Colon (tissue), 2 donors: ENCODE results near the gene PLAA.
"Not testable (repeated sequence)": the region's sequence is repeated elsewhere in the genome, so short reads cannot be mapped to it uniquely, and the experiment has no call there.

Experiments used
- FAIRE-seq: peaks from 2 replicates; lab custom pipeline; 2012; peaks lifted over from hg19 to GRCh38; lab: Jason Lieb, UNC
- donor health status: control.
- donor health status: control.

The PLAA gene

GRCh38 chr9:26928902-26929495 is 18.0 kb downstream of the PLAA start:
- FAIRE-seq = no peak

GRCh38 chr9:26925609-26926008 is 21.4 kb downstream of the PLAA start:
- no peak for FAIRE-seq

GRCh38 chr9:26919698-26920097 is 27.3 kb downstream of the PLAA start:
- FAIRE-seq = no peak

- FAIRE-seq = no peak
Observed at GRCh38 chr9:26913138-26913668, 33.8 kb downstream of the PLAA start.

- no peak for FAIRE-seq
Observed at GRCh38 chr9:26904671-26905070, 42.4 kb downstream of the PLAA start.

- FAIRE-seq = no peak
Observed at GRCh38 chr9:26904070-26904469, 43.0 kb downstream of the PLAA start.

GRCh38 chr9:26893030-26893676 is 53.9 kb downstream of the PLAA start:
- peak; percentile 43 for FAIRE-seq

GRCh38 chr9:26892251-26893029 is 54.6 kb downstream of the PLAA start, which contains the start of gene CAAP1:
CAAP1 (minus strand) TSS chr9:26892802; CDS start chr9:26892715, 87 bp downstream.
- no peak for FAIRE-seq

- FAIRE-seq = no peak
Observed at GRCh38 chr9:26891726-26892125, 55.3 kb downstream of the PLAA start.

- no peak for FAIRE-seq
Observed at GRCh38 chr9:26888271-26888670, 58.8 kb downstream of the PLAA start.

GRCh38 chr9:26882154-26882553 is 64.9 kb downstream of the PLAA start:
- FAIRE-seq = no peak

GRCh38 chr9:26880262-26880661 is 66.8 kb downstream of the PLAA start:
- no peak for FAIRE-seq

- FAIRE-seq = not testable (repeated sequence)
Observed at GRCh38 chr9:26875155-26875554, 71.9 kb downstream of the PLAA start.

GRCh38 chr9:26870292-26870691 is 76.8 kb downstream of the PLAA start:
- no peak for FAIRE-seq

GRCh38 chr9:26863074-26863473 is 84.0 kb downstream of the PLAA start:
- FAIRE-seq = no peak

GRCh38 chr9:26856413-26857032 is 90.5 kb downstream of the PLAA start:
- FAIRE-seq = no peak
